Muscle of back (tissue), 11 donors: ENCODE measurements around the gene ETS1. TPM values are rescaled to one million over a fixed set of nuclear protein-coding genes. Genes with fewer than 3 reads are reported as not detected.
A peak's percentile ranks its signal among the peaks of the same experiment; 100 is the strongest.
"Not testable (repeated sequence)": the region's sequence is repeated elsewhere in the genome, so short reads cannot be mapped to it uniquely, and the experiment has no call there.

Experiments used
- DNase-seq, 3 donors: peaks; one replicate each; pipeline versions ENCODE4 v3.0.0 to v3.0.0-alpha.2; 2013
- polyA plus RNA-seq, 10 donors: library from polyadenylated mRNA; unstranded; fragments of 120-200 nt; gene quantifications; one replicate each; pipeline ENCODE4 v1.2.1, GENCODE V29; 2013; ENCODE audit not compliant: insufficient read length in 10 of 10

Gene ETS1
- polyA plus RNA-seq, 10 donors: 51.1 to 89.3 (median 66.6) TPM

GRCh38 chr11:128448200-128448886 lies 139.0 kb downstream of the ETS1 start:
- DNase-seq: no peak

- no peak for DNase-seq
These were observed 140.1 kb downstream of the ETS1 start for GRCh38 chr11:128447233-128447632.

DNA sequence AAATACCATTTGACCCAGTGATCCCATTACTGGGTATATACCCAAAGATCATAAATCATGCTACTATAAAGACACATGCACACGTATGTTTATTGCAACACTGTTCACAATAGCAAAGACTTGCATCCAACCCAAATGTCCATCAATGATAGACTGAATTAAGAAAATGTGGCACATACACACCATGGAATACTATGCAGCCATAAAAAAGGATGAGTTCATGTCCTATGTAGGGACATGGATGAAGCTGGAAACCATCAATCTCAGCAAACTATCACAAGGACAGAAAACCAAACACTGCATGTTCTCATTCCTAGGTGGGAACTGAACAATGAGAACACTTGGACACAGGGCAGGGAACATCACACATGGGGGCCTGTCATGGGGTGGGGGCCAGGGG lies 141.4 kb downstream of the ETS1 start:
- DNase-seq: not testable (repeated sequence)

DNA sequence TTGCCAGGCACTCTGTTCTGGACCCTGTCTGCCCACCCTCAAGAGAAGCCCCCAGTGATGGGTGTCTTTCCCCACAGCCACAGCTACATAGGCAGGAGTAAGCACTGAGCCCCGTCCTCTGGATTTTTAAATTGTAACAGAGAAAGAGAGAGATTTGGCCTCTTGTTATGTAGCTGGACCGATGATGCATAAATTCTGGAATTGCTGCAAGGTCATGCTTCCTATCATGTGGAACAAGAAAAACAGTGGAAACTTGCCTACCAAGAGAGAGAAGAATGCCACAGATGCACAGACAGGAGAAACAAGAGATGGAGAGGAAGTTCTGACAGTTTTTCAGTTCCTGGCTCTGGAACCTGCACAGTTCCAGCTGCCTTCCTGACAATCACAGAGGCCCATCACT lies 150.2 kb downstream of the ETS1 start:
- peak in 2 of 3 donors; percentile 40 to 74 for DNase-seq

GRCh38 chr11:128434818-128435217 lies 152.5 kb downstream of the ETS1 start:
- no peak for DNase-seq

DNA sequence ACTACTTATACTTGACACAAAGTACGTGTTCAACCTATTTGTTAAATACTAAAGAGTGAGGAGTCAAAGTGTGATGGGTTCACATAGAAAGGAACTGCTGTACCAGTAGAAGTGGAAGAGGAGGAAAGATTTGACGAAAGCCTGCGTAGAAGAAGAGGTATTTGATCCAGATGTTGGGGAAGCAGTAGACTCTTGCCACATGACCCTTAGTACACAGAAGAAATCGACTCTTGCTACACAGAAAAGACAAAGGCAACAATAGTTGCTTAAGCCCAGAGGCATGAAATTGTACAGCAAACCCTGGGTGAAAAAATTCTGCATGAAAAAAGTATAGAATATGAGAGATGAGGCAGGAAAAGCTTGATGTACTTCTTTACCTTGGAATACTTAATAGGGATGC lies 152.9 kb downstream of the ETS1 start:
- DNase-seq: no peak

DNA sequence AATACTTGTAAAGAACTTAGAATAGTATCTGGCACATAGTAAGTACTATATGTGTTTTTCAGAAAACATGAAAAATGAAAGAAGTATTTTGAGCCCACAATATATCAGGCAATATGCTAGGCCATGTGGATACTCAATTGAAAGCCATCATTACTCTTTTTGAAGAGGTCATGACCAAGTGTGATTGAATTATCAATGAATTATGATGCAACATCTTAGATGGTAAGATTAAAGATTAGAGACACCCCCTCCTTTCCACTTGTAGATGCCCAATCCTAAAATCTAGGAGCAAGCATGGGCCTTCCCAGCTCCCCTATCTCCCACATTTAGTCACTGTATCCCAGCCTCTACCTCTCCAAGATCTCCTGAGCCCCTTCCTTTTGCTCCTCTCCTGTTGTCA lies 154.4 kb downstream of the ETS1 start:
- no peak for DNase-seq

- no peak for DNase-seq
These were observed 155.4 kb downstream of the ETS1 start for GRCh38 chr11:128431931-128432330.

DNA sequence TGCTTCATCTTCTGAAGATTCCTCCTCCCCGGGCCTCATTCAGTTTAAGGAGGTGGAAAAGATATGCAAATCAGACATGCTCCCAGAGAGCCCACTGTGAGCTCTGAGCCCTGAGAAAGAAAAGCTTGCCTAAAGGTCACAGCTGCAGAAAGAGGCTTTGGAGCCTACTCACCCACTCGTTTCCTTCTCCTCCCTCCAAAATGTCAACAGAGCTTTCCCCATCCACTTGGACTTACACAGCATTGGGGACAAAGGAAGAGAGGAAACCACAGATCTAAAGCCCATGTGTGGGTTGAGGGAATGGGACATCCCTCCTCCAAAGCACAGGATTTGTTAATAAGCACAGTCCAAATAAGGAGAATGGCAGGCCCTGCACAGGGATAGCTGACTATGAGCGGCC lies 158.4 kb downstream of the ETS1 start:
- no peak for DNase-seq

DNA sequence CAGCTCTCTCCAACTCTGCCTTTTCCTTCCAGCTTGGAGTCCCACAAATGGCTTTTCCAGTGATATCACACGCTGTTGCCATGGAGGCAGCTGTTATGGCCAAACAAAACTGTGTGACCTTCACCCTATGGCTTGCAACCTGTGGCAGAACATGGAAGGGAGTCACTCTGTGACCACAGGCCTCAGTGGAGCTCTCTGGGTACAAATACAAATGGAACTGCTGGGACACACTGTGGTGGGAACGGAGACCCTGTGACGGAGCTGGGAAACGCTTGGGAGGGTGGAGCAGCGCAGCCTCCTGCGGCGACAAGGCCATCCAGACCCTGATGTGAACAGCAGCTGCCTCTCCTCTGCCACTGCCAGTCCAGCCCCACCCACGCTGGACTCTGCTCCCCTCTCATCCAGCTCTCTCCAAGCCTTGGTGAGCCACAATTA lies 162.5 kb downstream of the ETS1 start:
- DNase-seq: peak in 2 of 3 donors; percentile 82 to 91

- peak; percentile 62 to 94 (median 88) for DNase-seq
These were observed 163.1 kb downstream of the ETS1 start for GRCh38 chr11:128424271-128424711.

DNA sequence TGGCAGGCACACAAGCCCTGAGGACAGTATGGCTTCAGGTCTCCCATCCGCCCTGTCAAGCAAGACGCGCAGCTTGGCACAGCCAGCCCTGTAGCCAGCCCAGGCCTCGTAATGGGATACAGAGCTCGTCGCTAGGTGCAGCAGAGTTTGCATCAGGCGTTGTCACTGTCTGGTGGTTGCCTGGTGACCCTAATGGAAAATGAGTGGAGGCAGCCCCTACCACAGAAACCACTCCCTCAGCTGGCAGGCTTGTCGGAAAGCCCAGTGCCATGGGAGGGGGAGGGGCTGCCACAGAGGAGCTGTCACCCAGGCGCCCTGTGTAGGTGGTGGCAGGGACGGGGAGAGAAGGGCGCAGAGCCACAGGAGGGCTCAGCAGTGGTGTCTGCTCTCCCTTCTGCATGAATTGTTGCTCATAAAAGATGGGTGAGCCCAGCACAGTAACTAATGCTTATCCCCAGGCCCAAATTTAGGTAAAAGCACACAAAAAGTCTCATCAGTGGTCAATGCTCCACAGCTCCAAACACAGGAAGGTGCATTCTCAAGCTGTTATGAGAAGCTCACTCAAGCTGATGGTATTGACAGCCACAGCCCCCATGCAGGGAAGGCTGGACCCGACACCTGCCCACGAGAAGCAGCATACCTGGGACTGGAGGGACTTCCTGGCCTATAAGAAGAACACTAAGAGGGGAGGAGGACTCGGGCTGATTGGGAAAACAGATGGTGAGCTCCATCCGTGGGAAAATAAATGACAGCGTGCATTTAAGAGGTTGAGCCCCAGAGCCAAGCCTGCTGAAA lies 164.6 kb downstream of the ETS1 start:
- no peak for DNase-seq

DNA sequence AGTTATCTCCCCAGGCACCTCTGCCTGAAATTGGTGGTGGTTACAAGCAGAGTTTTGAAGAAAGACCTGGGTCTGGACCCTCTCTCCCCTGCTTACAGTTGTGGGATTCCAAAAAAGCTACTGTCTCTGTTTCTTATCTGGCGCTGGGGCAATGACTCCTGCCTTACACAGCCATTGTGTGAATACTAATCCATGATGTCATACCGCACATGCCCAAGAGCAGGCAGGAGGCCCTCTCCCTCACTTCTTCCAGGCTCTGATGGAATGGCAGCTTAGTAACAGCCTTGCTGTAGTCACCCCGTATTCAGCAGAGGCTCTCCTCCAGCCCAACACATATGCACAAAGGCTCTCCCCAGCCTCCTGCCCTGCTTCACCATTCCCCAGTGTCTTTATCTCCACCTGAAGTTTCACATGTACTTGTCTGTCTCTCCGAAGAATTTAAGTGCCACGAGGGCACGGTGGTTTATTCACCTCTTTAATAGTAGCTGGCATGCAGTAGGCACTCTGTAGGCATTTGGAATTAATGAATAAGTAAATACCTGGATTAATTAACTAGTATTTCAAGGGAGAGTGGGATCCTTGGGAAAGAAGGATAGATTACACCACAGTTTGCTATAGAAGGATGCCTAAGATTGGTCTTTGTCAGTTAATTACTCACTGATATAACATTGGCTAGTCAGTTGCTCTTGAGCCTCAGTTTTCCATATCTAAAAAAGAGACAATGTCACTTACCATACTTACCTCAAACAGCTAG lies 165.6 kb downstream of the ETS1 start:
- no peak for DNase-seq

DNA sequence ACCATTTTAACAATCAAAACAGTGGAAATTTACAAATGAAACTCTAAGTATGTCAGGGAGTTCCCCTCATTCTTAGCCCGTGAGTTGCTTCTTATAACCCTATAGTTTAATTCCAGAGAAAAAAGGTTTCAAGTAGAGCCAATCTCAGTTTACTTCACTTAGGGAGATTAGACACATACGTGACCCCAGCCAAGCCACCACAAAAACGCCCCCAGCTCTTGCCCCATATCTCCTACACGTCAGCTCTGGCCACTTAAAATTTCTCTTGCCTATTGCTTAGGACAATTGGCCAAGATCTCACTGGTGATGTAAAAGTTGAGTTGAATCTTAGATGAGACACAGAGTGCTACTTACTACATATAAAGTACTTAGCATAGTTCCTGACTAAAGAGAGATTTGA lies 166.4 kb downstream of the ETS1 start:
- DNase-seq: no peak

DNA sequence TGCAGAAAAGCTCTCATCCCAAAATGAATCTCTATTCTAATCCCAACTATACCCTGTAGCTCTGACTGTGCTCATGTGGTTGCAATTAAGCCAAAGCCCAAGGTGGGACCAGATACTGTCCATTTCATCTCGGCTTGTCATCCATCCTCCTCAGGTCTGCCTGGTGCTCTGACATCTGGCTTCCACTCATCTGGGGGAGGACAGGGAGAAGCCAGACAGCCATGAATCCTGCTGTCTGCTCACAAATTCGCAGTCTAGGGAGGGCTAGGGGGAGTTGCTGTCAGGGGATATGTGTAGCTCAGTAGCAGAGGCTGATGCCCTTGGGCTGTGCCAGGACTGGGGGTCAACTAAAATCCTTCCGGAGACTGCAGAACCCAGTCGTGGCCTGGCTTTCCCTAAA lies 167.1 kb downstream of the ETS1 start:
- DNase-seq: no peak

- no peak for DNase-seq
These were observed 168.2 kb downstream of the ETS1 start for GRCh38 chr11:128419012-128419767.

GRCh38 chr11:128417607-128418324 lies 169.6 kb downstream of the ETS1 start:
- DNase-seq: peak; percentile 48 to 84 (median 73)

- DNase-seq: no peak
These were observed 170.4 kb downstream of the ETS1 start for GRCh38 chr11:128416976-128417375.

DNA sequence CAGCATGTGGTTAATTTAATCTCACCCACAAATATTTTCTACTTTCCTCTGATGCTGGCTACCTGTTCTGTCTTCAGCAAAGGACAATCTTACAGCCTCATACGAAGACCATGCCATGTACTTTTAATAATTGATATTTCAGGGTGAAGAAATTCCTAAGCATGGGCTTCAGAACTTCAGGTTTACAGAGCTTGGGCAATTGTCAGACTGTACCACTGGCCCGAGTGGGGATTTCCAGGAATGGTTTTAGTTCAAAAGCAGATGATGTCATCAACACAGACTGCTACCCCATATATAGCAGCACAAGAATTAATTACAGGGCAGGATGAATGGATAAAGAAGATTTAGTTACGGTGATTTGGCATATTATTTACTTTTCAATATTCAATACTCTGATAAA lies 171.8 kb downstream of the ETS1 start:
- no peak for DNase-seq

GRCh38 chr11:128412847-128413791 lies 174.2 kb downstream of the ETS1 start:
- no peak for DNase-seq
